ENCODE results near the gene RNLS.

DNA sequence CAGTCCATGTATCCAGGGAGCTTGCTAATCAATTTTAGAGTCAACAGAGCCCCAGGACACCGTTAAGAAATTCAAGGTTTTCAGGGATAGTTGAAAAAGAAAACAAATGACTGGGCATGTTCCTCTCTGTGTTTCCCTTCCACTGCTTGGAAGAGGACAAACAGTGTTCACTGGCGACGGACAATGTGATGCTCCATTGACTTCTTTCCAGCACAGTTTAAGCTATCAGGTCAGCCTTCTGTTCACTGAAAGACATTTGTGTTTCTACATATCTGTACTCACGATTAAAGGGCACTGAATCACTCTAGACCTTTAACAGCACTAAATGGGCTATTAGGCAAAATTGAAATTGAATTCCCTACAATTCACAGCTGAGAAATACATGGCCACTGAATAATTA, 123.6 kb downstream of the RNLS start:
- no peak for TF ChIP-seq REST (IDR thresholded peaks at IDR 0.05; ENCODE audit: insufficient read depth in 1 of 2, low read depth in 2 of 2, low read length in 2 of 2)
- TF ChIP-seq POLR2AphosphoS5 (IDR thresholded peaks at IDR 0.05; ENCODE audit: low read depth, low read length) = no peak
- TF ChIP-seq TAF1 (IDR thresholded peaks at IDR 0.05; ENCODE audit: borderline replicate concordance, insufficient read depth, low read length) = no peak
- TF ChIP-seq FOXP2 (optimal IDR thresholded peaks at IDR 0.05; ENCODE audit: borderline replicate concordance, extremely low read depth, extremely low read length, insufficient read depth) = no peak

Measured in PFSK-1 (cell line).